Breast epithelium (tissue), 4 donors: ENCODE measurements around the gene PITPNM3. TPM values are rescaled to one million over a fixed set of nuclear protein-coding genes. Genes with fewer than 3 reads are reported as not detected.

Experiments used
- DNase-seq, 2 donors: peaks; one replicate each; pipeline ENCODE4 v3.0.0-alpha.2; 2019; ENCODE audit warnings: low spot score in 2 of 2
- H3K27ac ChIP-seq, 2 donors: fragments of 200-600 bp; sonication (generic) in 1 of 2; one replicate each; pipeline ENCODE4 v1.5.1; 2016 to 2019; ENCODE audit warnings: mild to moderate bottlenecking in 1 of 2
- H3K27me3 ChIP-seq, 2 donors: fragments of 200-600 bp; sonication (generic) in 1 of 2; one replicate each; pipeline versions ENCODE4 v1.5.1 to v1.6.0; 2017 to 2019; ENCODE audit warnings: control low read depth in 1 of 2, mild to moderate bottlenecking in 1 of 2
- H3K36me3 ChIP-seq: fragments of 200-600 bp; one replicate; pipeline ENCODE4 v1.5.1; 2019
- H3K4me1 ChIP-seq, 2 donors: fragments of 200-600 bp; sonication (generic); one replicate each; pipeline ENCODE4 v1.5.1; 2016 to 2019; ENCODE audit warnings: control low read depth in 1 of 2
- H3K4me3 ChIP-seq, 3 donors: fragments of 200-600 bp; sonication (generic); 1 replicate in 2 of 3; 2 replicates in 1 of 3; pipeline ENCODE4 v1.5.1; 2016 to 2019; ENCODE audit warnings: mild to moderate bottlenecking in 3 of 3, moderate library complexity in 2 of 3
- H3K9me3 ChIP-seq, 2 donors: fragments of 200-600 bp; sonication (generic) in 1 of 2; one replicate each; pipeline ENCODE4 v1.5.1; 2016 to 2019; ENCODE audit warnings: control low read depth in 1 of 2
- CTCF ChIP-seq, 3 donors: fragments of 450-650 bp; IDR thresholded peaks; one replicate each; pipeline ENCODE4 v1.5.1; 2016 to 2017; ENCODE audit warnings: antibody characterized with exemption in 3 of 3, mild to moderate bottlenecking in 3 of 3, moderate library complexity in 3 of 3
- POLR2A ChIP-seq: fragments of 450-650 bp; IDR thresholded peaks from one replicate; pipeline ENCODE4 v1.6.1; 2016; ENCODE audit warnings: antibody characterized with exemption, mild to moderate bottlenecking, moderate library complexity
- POLR2AphosphoS5 ChIP-seq, 3 donors: sonication (generic); formaldehyde crosslinking; IDR thresholded peaks; one replicate each; pipeline ENCODE4 v1.6.1; 2017; ENCODE audit warnings: antibody characterized with exemption in 3 of 3
- intact Hi-C: fragments of 100-400 bp; cut with DNase I; formaldehyde crosslinking; loops from one replicate; pipeline ENCODE4 v1.15.1; 2023; ENCODE audit warnings: low total_unique reads
- total RNA-seq, 3 donors: library from RNA; depleted of rRNA; stranded (reverse); fragments of >200 nt; gene quantifications; one replicate each; pipeline ENCODE4 v1.1.0, GENCODE V29; 2016

PITPNM3 gene
- total RNA-seq, 3 donors from 2014 or later, result 1.6 to 1.8 (median 1.6) TPM

GRCh38 chr17:6571452-6571781, 15.1 kb upstream of the PITPNM3 start:
- no peaks in the 10 kb centered on the region for H3K36me3 ChIP-seq
- DNase-seq, result no peak
- no peaks in the 10 kb centered on the region for H3K4me1 ChIP-seq
- TF ChIP-seq CTCF (IDR thresholded peaks at IDR 0.05) (no peak), POLR2A (no peak), POLR2AphosphoS5 (IDR thresholded peaks at IDR 0.05) (no peak)
- H3K27me3 ChIP-seq, result no peaks in the 10 kb centered on the region
- no peak overlapping the region for H3K4me3 ChIP-seq
- H3K9me3 ChIP-seq, result no peaks in the 10 kb centered on the region
- H3K27ac ChIP-seq, result no peak overlapping the region
- intact Hi-C loops, result no loop called here

- Histone ChIP-seq H3K4me3 (no peak overlapping the region), H3K36me3 (no peaks in the 10 kb centered on the region), H3K27me3 (no peaks in the 10 kb centered on the region), H3K9me3 (no peaks in the 10 kb centered on the region), H3K27ac (no peak overlapping the region), H3K4me1 (no peaks in the 10 kb centered on the region)
- no peak for TF ChIP-seq CTCF (IDR thresholded peaks at IDR 0.05)
- intact Hi-C loops, result no loop called here
- DNase-seq, result peak in 1 of 2 donors; percentile 46
Measured at GRCh38 chr17:6570731-6571451, 14.5 kb upstream of the PITPNM3 start.

DNA sequence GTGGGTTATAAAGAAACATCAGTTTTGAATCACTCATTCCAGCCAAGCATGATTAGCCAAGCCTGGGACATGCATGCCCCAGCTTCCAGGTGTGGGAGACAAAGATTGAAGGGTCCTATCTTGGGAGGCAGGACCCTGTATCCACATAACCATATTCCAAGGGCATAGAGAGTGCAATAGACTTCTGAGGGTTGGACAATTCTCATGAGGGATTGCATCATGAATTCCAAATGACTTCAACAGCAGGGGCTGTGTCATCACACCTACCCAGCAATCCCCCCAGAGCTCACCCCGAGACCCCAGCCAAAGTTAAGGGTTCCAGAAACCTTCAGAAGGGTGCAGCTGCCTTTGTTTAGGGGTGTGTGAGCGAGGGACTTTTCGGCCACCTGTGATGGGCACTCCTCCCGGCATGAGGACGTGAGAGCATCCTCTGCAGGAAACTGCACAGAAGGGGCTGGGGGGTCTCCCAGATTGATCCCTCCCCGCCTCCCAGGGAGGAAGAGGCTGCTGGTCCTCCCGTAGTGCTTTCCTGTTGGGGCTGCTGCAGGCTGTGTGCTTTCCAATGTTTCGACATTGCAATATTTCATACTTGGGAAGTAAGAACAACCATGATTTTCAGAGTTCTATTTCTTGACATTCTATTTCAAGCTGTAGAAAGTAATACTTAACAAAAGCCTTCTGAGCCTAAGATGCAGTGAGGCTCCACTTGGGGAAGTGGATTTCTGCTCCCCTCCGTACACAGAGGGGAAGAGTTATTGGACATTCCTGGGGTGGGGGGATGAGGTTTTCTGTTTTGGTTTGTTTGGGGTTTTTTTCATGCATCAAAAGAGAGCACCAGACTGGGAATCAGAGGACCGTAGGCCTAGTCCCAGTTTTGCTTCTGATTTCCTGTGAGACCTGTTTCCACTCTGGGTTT, 13.3 kb upstream of the PITPNM3 start:
- H3K9me3 ChIP-seq, result no peaks in the 10 kb centered on the region
- H3K4me1 ChIP-seq, result no peaks in the 10 kb centered on the region
- intact Hi-C loops, result no loop called here
- H3K27ac ChIP-seq, result no peak overlapping the region
- H3K27me3 ChIP-seq, result no peaks in the 10 kb centered on the region
- TF ChIP-seq POLR2AphosphoS5 (IDR thresholded peaks at IDR 0.05) (no peak), POLR2A (no peak), CTCF (IDR thresholded peaks at IDR 0.05) (no peak)
- H3K4me3 ChIP-seq, result no peak overlapping the region
- H3K36me3 ChIP-seq, result no peaks in the 10 kb centered on the region
- DNase-seq, result peak in 1 of 2 donors; percentile 40

- intact Hi-C loops, result no loop called here
- H3K4me1 ChIP-seq, result no peaks in the 10 kb centered on the region
- no peaks in the 10 kb centered on the region for H3K27me3 ChIP-seq
- no peaks in the 10 kb centered on the region for H3K36me3 ChIP-seq
- TF ChIP-seq CTCF (IDR thresholded peaks at IDR 0.05) (no peak), POLR2A (no peak)
- no peaks in the 10 kb centered on the region for H3K9me3 ChIP-seq
- no peak overlapping the region for H3K27ac ChIP-seq
- peak in 1 of 2 donors; percentile 25 for DNase-seq
- no peak overlapping the region for H3K4me3 ChIP-seq
Measured at GRCh38 chr17:6568184-6568758, 11.9 kb upstream of the PITPNM3 start.
